HEK293T (cell line): ENCODE results near the gene PDCD7.

Experiments
- ARNT ChIP-seq: fragments of 450-650 bp; IDR thresholded peaks from 2 replicates; pipeline ENCODE4 v1.6.1; 2017; ENCODE audit warnings: mild to moderate bottlenecking
- BHLHE40 ChIP-seq: fragments of 450-650 bp; IDR thresholded peaks from 2 replicates; pipeline ENCODE4 v1.6.1; 2016; ENCODE audit warnings: mild to moderate bottlenecking, moderate library complexity, borderline replicate concordance
- ELF4 ChIP-seq: fragments of 450-650 bp; IDR thresholded peaks from 2 replicates; pipeline ENCODE4 v1.6.1; 2017; ENCODE audit warnings: antibody characterized with exemption
- FOXK2 ChIP-seq: fragments of 450-650 bp; IDR thresholded peaks from 2 replicates; pipeline ENCODE4 v1.6.1; 2016; ENCODE audit warnings: mild to moderate bottlenecking
- HDGF ChIP-seq: fragments of 450-650 bp; IDR thresholded peaks from 2 replicates; pipeline ENCODE4 v1.6.1; 2017; ENCODE audit warnings: antibody characterized with exemption, borderline replicate concordance
- L3MBTL2 ChIP-seq: fragments of 450-650 bp; conservative IDR thresholded peaks from 2 replicates; pipeline ENCODE4 v1.6.1; 2016; ENCODE audit warnings: mild to moderate bottlenecking
- SP1 ChIP-seq: fragments of 450-650 bp; IDR thresholded peaks from 2 replicates; pipeline ENCODE4 v1.6.1; 2017
- SUZ12 ChIP-seq: fragments of 450-650 bp; IDR thresholded peaks from 2 replicates; pipeline ENCODE4 v1.6.1; 2016; ENCODE audit warnings: mild to moderate bottlenecking

DNA sequence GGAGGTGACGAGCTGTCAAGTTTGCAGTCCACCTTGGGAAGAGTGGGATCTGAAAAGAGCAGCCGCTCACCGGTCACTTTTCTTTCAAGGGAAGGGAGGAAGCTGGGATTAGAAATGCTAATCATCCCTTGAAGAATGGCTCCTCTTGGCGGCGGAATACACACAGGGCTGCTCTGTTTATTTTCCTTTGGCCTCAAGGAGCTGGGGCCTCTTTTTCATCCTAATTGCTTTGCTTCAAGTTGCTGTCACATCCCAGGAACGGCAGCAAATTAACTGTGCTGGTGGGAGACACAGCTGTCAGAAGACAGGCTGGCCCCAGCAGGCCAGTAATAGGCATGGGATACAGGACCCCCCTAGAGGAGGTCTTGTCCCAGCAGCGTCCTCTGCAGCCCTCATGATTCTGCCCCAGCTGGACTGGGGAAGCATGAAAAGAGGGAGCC is 50.3 kb downstream of the PDCD7 start:
- TF ChIP-seq SUZ12: no peak
- no peak for TF ChIP-seq ARNT
- TF ChIP-seq SP1: no peak
- no peak for TF ChIP-seq ELF4
- no peak for TF ChIP-seq L3MBTL2
- no peak for TF ChIP-seq BHLHE40
- TF ChIP-seq HDGF: no peak
- no peak for TF ChIP-seq FOXK2
